Left lung (tissue), 10 donors: Measurements from ENCODE around the gene ZNF74. TPM values are rescaled to one million over a fixed set of nuclear protein-coding genes. Genes with fewer than 3 reads are reported as not detected.
"Not testable (repeated sequence)": the region's sequence is repeated elsewhere in the genome, so short reads cannot be mapped to it uniquely, and the experiment has no call there.

ENCODE experiments used
- ATAC-seq: fragments of 200-7000 bp; cut with Tn5 transposase; one replicate; pipeline ENCODE4 v1.9.1; 2020; ENCODE audit warnings: moderate library complexity
- DNase-seq, 4 donors: peaks; one replicate each; pipeline ENCODE4 v3.0.0-alpha.2; 2013 to 2020
- H3K27ac ChIP-seq, 2 donors: fragments of 200-600 bp; sonication (generic) in 1 of 2; one replicate each; pipeline versions ENCODE4 v1.5.0 to v1.8.0; 2020 to 2021
- H3K27me3 ChIP-seq, 2 donors: fragments of 200-600 bp; sonication (generic) in 1 of 2; one replicate each; pipeline versions ENCODE4 v1.5.0 to v1.8.0; 2020 to 2021
- H3K36me3 ChIP-seq, 2 donors: fragments of 200-600 bp; sonication (generic) in 1 of 2; one replicate each; pipeline versions ENCODE4 v1.5.0 to v1.8.0; 2020 to 2021
- H3K4me1 ChIP-seq, 2 donors: fragments of 200-600 bp; one replicate each; pipeline ENCODE4 v1.8.0; 2021
- H3K4me3 ChIP-seq, 2 donors: fragments of 200-600 bp; sonication (generic) in 1 of 2; one replicate each; pipeline versions ENCODE4 v1.5.0 to v1.8.0; 2020 to 2021; ENCODE audit warnings: mild to moderate bottlenecking in 1 of 2
- H3K9me3 ChIP-seq, 2 donors: fragments of 200-600 bp; sonication (generic) in 1 of 2; one replicate each; pipeline versions ENCODE4 v1.5.0 to v1.8.0; 2020 to 2021
- intact Hi-C, 2 donors: fragments of 100-400 bp; cut with DNase I; formaldehyde crosslinking; loops; one replicate each; pipeline versions ENCODE4 v1.11.2 to v1.14.2; 2022
- polyA plus RNA-seq, 6 donors: library from polyadenylated mRNA; unstranded; fragments of 120-200 nt; gene quantifications; one replicate each; pipeline ENCODE4 v1.2.1, GENCODE V29; 2013; ENCODE audit not compliant: insufficient read length in 6 of 6
- total RNA-seq, 2 donors: library from RNA; stranded (reverse); fragmentation: NEBNext Ultra II Directional; extraction: Animal tissue kit (Norgen Biotek cat#: 25700); gene quantifications; one replicate each; pipeline ENCODE4 v1.2.1, GENCODE V29; 2021
- TF ChIP-seq, protein P1 (sequence below), 2 donors: fragments of 200-600 bp; sonication (generic) in 1 of 2; IDR thresholded peaks; one replicate each; pipeline versions ENCODE4 v1.5.0 to v1.8.0; 2021; ENCODE audit warnings: antibody characterized with exemption in 2 of 2
- donor health status: DM: no; HTN: yes; CAD: no.
- donor health status: DM: no; HTN: no; CAD: no.

ZNF74 gene
- total and polyA plus RNA-seq, 8 donors, result 11.0 to 22.6 (median 19.9) TPM

DNA sequence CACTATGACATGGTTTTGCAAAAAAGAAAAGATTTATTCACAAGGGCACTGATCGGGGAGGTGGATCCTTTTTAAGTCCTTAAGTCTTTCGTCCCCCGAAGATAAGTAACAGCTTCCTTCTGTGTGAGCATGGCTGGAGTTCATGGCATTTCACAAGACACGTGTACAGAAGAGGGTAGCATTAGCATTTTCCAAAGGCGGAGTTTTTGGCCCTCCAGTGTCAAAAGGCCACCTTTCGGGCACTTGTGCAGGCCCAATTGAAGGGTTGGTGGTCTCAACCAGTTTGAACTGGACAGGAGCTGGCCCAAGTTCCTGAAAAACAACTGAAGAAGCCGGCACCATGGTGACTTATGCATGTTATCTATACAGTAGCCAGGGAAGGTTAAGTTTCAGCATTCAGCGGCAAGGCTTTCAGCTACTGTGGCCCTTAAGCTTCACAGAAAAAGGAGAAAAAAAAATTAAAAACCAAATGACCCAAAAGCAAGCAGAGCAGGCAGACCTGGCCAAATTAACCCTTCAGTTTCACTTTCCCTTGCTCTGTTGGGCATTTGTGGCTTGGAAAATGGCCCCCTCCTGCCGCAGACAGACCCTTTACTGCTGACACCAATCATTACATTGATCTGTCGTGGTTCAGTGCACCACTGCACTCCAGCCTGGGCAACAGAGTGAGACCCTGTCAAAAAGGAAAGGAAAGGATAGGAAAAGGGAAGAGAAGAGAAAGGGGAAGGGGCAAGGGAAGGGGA lies 18.7 kb downstream of the ZNF74 start:
- Histone ChIP-seq H3K9me3 (no peaks in the 10 kb centered on the region), H3K4me1 (no peaks in the 10 kb centered on the region), H3K36me3 (peaks cover 0 to 2% of the 10 kb centered on the region in 2 donors), H3K27ac (no peak overlapping the region), H3K4me3 (no peak overlapping the region), H3K27me3 (no peaks in the 10 kb centered on the region)
- intact Hi-C loops, result no loop called here
- no peak for ATAC-seq
- TF ChIP-seq, protein P1, sequence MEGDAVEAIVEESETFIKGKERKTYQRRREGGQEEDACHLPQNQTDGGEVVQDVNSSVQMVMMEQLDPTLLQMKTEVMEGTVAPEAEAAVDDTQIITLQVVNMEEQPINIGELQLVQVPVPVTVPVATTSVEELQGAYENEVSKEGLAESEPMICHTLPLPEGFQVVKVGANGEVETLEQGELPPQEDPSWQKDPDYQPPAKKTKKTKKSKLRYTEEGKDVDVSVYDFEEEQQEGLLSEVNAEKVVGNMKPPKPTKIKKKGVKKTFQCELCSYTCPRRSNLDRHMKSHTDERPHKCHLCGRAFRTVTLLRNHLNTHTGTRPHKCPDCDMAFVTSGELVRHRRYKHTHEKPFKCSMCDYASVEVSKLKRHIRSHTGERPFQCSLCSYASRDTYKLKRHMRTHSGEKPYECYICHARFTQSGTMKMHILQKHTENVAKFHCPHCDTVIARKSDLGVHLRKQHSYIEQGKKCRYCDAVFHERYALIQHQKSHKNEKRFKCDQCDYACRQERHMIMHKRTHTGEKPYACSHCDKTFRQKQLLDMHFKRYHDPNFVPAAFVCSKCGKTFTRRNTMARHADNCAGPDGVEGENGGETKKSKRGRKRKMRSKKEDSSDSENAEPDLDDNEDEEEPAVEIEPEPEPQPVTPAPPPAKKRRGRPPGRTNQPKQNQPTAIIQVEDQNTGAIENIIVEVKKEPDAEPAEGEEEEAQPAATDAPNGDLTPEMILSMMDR (IDR thresholded peaks at IDR 0.05), result no peak
- DNase-seq, result no peak

- Histone ChIP-seq H3K4me1 (peaks cover 0 to 6% of the 10 kb centered on the region in 2 donors), H3K27me3 (no peaks in the 10 kb centered on the region), H3K27ac (no peak overlapping the region), H3K9me3 (no peaks in the 10 kb centered on the region), H3K36me3 (no peaks in the 10 kb centered on the region), H3K4me3 (no peak overlapping the region)
- intact Hi-C loops, result no loop called here
- DNase-seq (peak in 1 of 4 donors; percentile 8), ATAC-seq (no peak)
- TF ChIP-seq, protein P1 (IDR thresholded peaks at IDR 0.05), result no peak
These were observed 19.5 kb downstream of the ZNF74 start for GRCh38 chr22:20413217-20414058.

DNA sequence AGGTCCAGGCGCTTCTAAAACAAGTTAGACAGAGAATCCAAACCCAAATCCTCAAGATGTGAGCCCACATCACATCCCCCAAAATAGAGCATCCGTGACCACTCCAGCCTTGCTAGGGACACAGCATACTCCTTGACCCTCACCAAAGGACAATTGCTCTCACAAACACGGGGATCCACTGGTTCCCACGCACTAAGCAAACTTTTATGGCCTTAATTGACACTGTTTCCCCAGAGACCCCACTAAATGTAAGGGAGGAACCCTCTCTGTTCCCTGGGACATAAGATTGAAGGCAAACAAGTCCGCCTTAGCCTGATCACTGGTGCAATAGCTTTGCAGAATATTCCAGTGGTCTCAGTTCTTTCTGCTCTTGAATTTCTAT lies 20.1 kb downstream of the ZNF74 start:
- Histone ChIP-seq H3K4me1 (peaks cover 0 to 7% of the 10 kb centered on the region in 2 donors), H3K27me3 (no peaks in the 10 kb centered on the region), H3K9me3 (no peaks in the 10 kb centered on the region), H3K27ac (no peak overlapping the region), H3K36me3 (no peaks in the 10 kb centered on the region), H3K4me3 (no peak overlapping the region)
- DNase-seq, result no peak
- no peak for ATAC-seq
- intact Hi-C loops, result no loop called here
- TF ChIP-seq, protein P1 (IDR thresholded peaks at IDR 0.05), result no peak

GRCh38 chr22:20414450-20414849 lies 20.5 kb downstream of the ZNF74 start:
- intact Hi-C loops, result no loop called here
- TF ChIP-seq, protein P1 (IDR thresholded peaks at IDR 0.05), result no peak
- no peaks in the 10 kb centered on the region for H3K36me3 ChIP-seq
- H3K4me3 ChIP-seq, result no peak overlapping the region
- no peaks in the 10 kb centered on the region for H3K9me3 ChIP-seq
- ATAC-seq (no peak), DNase-seq (peak in 1 of 4 donors; percentile 9)
- no peaks in the 10 kb centered on the region for H3K27me3 ChIP-seq
- peaks cover 0 to 7% of the 10 kb centered on the region in 2 donors for H3K4me1 ChIP-seq
- H3K27ac ChIP-seq, result no peak overlapping the region

DNA sequence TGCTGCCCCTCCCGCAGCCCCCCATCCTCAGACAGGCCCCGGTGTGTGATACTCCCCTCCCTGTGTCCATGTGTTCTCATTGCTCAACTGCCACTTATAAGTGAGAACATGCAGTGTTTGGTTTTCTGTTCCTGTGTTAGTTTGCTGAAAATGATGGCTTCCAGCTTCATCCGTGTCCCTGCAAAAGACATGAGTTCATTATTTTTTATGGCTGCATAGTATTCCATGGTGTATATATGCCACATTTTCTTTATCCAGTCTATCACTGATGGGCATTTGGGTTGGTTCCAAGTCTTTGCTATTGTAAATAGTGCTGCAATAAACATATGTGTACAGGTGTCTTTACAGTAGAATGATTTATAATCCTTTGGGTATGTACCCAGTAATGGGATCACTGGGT lies 21.3 kb downstream of the ZNF74 start:
- H3K27me3 ChIP-seq, H3K4me1 ChIP-seq, H3K27ac ChIP-seq, intact Hi-C loops, H3K9me3 ChIP-seq, H3K36me3 ChIP-seq, H3K4me3 ChIP-seq, ATAC-seq: not testable (repeated sequence)
- peak in 1 of 4 donors; percentile 14 for DNase-seq

DNA sequence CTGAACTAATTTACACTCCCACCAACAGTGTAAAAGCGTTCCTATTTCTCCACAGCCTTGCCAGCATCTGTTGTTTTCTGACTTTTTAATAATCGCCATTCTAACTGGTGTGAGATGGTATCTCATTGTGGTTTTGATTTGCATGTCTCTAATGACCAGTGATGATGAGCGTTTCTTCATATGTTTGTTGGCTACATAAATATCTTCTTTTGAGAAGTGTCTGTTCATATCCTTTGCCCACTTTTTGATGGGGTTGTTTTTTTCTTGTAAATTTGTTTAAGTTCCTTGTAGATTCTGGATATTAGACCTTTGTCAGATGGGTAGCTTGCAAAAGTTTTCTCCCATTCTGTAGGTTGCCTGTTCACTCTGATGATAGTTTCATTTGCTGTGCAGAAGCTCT lies 21.7 kb downstream of the ZNF74 start:
- H3K4me1 ChIP-seq, DNase-seq, H3K9me3 ChIP-seq, H3K27me3 ChIP-seq, ATAC-seq, H3K4me3 ChIP-seq, intact Hi-C loops, H3K36me3 ChIP-seq, H3K27ac ChIP-seq: not testable (repeated sequence)
